ENCODE results near the gene PRR9.

DNA sequence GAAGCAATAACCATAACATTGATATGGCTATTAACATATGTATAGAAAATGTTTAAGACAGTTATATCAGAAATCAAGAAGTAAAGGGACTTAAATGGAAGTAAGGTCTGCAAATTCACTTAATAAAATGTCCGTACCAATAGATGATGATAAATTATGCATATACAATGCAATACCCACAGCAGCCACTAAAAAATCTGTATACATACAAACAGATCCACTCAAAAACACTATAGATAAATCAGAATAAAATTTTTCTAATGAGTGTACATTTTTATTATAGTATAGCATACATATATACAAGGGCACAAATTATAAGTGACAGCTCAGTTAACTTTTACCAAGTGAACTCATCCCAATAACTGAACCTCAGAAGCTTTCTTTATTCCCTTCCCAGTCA lies 48.1 kb downstream of the PRR9 start:
- TF ChIP-seq, protein P1, sequence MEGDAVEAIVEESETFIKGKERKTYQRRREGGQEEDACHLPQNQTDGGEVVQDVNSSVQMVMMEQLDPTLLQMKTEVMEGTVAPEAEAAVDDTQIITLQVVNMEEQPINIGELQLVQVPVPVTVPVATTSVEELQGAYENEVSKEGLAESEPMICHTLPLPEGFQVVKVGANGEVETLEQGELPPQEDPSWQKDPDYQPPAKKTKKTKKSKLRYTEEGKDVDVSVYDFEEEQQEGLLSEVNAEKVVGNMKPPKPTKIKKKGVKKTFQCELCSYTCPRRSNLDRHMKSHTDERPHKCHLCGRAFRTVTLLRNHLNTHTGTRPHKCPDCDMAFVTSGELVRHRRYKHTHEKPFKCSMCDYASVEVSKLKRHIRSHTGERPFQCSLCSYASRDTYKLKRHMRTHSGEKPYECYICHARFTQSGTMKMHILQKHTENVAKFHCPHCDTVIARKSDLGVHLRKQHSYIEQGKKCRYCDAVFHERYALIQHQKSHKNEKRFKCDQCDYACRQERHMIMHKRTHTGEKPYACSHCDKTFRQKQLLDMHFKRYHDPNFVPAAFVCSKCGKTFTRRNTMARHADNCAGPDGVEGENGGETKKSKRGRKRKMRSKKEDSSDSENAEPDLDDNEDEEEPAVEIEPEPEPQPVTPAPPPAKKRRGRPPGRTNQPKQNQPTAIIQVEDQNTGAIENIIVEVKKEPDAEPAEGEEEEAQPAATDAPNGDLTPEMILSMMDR (IDR thresholded peaks at IDR 0.05): peak in 1 of 6 experiments; percentile 12
- no peak for TF ChIP-seq POLR2A (IDR thresholded peaks at IDR 0.05)

All from esophagus squamous epithelium (tissue), 4 donors.